GM04504 (cell line): Measurements from ENCODE around the gene MAGI1.

Experiments
- DNase-seq: peaks from one replicate; pipeline ENCODE4 v3.0.0-alpha.2; 2012; ENCODE audit warnings: low read depth

Gene MAGI1

GRCh38 chr3:65713016-65713415 is 325.7 kb downstream of the MAGI1 start:
- peak; percentile 82 for DNase-seq

- DNase-seq: peak; percentile 39
Observed at GRCh38 chr3:65712140-65712539, 326.6 kb downstream of the MAGI1 start.

- DNase-seq: no peak
Observed at GRCh38 chr3:65706776-65707568, 331.7 kb downstream of the MAGI1 start.

GRCh38 chr3:65706301-65706700 is 332.4 kb downstream of the MAGI1 start:
- no peak for DNase-seq

GRCh38 chr3:65703820-65704219 is 334.9 kb downstream of the MAGI1 start:
- no peak for DNase-seq

- DNase-seq: no peak
Observed at GRCh38 chr3:65703026-65703425, 335.7 kb downstream of the MAGI1 start.

GRCh38 chr3:65702202-65702601 is 336.5 kb downstream of the MAGI1 start:
- DNase-seq: no peak

- DNase-seq: no peak
Observed at GRCh38 chr3:65701516-65701915, 337.2 kb downstream of the MAGI1 start.

GRCh38 chr3:65689436-65689835 is 349.3 kb downstream of the MAGI1 start:
- DNase-seq: no peak

- no peak for DNase-seq
Observed at GRCh38 chr3:65687741-65688140, 351.0 kb downstream of the MAGI1 start.

- DNase-seq: peak; percentile 11
Observed at GRCh38 chr3:65685621-65686235, 353.0 kb downstream of the MAGI1 start.

GRCh38 chr3:65678516-65678915 is 360.2 kb downstream of the MAGI1 start:
- DNase-seq: no peak

GRCh38 chr3:65677486-65678010 is 361.2 kb downstream of the MAGI1 start:
- no peak for DNase-seq

GRCh38 chr3:65676580-65676979 is 362.1 kb downstream of the MAGI1 start:
- no peak for DNase-seq

GRCh38 chr3:65675011-65675410 is 363.7 kb downstream of the MAGI1 start:
- no peak for DNase-seq

GRCh38 chr3:65674226-65674625 is 364.5 kb downstream of the MAGI1 start:
- DNase-seq: no peak

- DNase-seq: no peak
Observed at GRCh38 chr3:65672871-65673815, 365.6 kb downstream of the MAGI1 start.

GRCh38 chr3:65672061-65672460 is 366.7 kb downstream of the MAGI1 start:
- no peak for DNase-seq

GRCh38 chr3:65671004-65671403 is 367.7 kb downstream of the MAGI1 start:
- DNase-seq: no peak

GRCh38 chr3:65669163-65669875 is 369.4 kb downstream of the MAGI1 start:
- no peak for DNase-seq

GRCh38 chr3:65667963-65668362 is 370.8 kb downstream of the MAGI1 start:
- no peak for DNase-seq
